ENCODE results near the gene COL4A6.

Gene COL4A6

DNA sequence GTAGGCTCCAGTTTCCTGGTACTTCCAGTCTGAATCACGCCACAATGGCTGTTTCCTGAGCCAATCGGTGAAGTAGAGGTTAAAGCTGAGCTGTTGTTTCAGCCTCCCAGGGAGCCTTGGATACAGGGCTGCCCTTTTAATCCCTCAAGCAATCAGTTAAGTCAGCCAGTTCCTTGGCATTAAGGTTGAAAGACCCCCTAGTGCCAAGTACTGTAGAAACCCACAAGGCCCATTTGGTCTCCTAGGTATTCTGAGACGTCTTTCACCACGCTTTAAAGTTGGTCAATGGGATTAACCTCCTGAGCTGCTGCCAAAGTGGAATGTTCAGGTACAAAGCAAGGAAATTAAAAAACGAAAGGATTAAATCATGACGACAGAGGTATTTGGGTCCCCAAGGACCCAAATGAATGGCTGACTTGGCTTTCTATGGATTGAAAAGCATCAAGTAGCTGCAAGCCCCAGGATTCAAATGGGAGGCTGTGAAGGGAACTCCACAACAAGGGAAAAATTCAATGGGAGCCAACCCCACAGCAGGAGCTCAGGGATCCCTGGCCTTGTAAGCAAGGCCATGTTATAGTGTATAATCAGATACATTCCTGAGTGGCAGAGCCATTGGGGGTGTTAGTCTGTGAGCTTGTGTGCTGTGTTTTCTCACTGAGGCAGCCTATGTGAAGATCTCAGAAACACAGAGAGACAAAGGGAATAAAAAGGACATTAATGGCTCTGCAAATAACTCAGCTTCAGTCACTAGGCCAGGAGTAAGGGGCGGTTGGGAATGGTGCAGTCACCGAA is 260.7 kb downstream of the COL4A6 start:
- ChIA-PET CTCF (interaction anchor here (0.6 kb wide), 1 partner anchor 39 kb away, joined by 3 read pairs; no protein-coding TSS in a partner anchor), POLR2A (no interaction called here)
- TF ChIP-seq ZNF777 (tag by site-specific recombination; IDR thresholded peaks at IDR 0.05; ENCODE audit: borderline replicate concordance) (no peak), HOXC10 (CRISPR knock-in tag; IDR thresholded peaks at IDR 0.05) (no peak), ZNF335 (tag by site-specific recombination; conservative IDR thresholded peaks at IDR 0.05) (no peak), ZNF768 (tag by site-specific recombination; IDR thresholded peaks at IDR 0.05) (no peak), ZNF558 (tag by site-specific recombination; IDR thresholded peaks at IDR 0.05) (no peak), ZNF549 (tag by site-specific recombination; IDR thresholded peaks at IDR 0.05) (no peak), ZNF624 (tag by site-specific recombination; IDR thresholded peaks at IDR 0.05) (no peak), ZNF394 (tag by site-specific recombination; IDR thresholded peaks at IDR 0.05; ENCODE audit: borderline replicate concordance) (no peak)
- TF ChIP-seq, protein P1, sequence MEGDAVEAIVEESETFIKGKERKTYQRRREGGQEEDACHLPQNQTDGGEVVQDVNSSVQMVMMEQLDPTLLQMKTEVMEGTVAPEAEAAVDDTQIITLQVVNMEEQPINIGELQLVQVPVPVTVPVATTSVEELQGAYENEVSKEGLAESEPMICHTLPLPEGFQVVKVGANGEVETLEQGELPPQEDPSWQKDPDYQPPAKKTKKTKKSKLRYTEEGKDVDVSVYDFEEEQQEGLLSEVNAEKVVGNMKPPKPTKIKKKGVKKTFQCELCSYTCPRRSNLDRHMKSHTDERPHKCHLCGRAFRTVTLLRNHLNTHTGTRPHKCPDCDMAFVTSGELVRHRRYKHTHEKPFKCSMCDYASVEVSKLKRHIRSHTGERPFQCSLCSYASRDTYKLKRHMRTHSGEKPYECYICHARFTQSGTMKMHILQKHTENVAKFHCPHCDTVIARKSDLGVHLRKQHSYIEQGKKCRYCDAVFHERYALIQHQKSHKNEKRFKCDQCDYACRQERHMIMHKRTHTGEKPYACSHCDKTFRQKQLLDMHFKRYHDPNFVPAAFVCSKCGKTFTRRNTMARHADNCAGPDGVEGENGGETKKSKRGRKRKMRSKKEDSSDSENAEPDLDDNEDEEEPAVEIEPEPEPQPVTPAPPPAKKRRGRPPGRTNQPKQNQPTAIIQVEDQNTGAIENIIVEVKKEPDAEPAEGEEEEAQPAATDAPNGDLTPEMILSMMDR (tag by site-specific recombination; IDR thresholded peaks at IDR 0.05), result no peak
- TF ChIP-seq, protein P2, sequence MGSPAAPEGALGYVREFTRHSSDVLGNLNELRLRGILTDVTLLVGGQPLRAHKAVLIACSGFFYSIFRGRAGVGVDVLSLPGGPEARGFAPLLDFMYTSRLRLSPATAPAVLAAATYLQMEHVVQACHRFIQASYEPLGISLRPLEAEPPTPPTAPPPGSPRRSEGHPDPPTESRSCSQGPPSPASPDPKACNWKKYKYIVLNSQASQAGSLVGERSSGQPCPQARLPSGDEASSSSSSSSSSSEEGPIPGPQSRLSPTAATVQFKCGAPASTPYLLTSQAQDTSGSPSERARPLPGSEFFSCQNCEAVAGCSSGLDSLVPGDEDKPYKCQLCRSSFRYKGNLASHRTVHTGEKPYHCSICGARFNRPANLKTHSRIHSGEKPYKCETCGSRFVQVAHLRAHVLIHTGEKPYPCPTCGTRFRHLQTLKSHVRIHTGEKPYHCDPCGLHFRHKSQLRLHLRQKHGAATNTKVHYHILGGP (tag by site-specific recombination; IDR thresholded peaks at IDR 0.05), result no peak
- Histone ChIP-seq H3K9me3 (ENCODE audit: control insufficient read depth, insufficient read depth, low read depth, low read length) (no peaks in the 10 kb centered on the region), H3K4me1 (ENCODE audit: control insufficient read depth, insufficient read depth, low read length) (no peaks in the 10 kb centered on the region), H3K36me3 (ENCODE audit: control insufficient read depth in 2 of 2, insufficient read depth in 1 of 2, low read length in 2 of 2) (no peaks in the 10 kb centered on the region), H3K4me3 (ENCODE audit: low read depth, low read length) (no peak overlapping the region), H3K27ac (ENCODE audit: extremely low read depth, low read depth, low read length) (no peak overlapping the region)

DNA sequence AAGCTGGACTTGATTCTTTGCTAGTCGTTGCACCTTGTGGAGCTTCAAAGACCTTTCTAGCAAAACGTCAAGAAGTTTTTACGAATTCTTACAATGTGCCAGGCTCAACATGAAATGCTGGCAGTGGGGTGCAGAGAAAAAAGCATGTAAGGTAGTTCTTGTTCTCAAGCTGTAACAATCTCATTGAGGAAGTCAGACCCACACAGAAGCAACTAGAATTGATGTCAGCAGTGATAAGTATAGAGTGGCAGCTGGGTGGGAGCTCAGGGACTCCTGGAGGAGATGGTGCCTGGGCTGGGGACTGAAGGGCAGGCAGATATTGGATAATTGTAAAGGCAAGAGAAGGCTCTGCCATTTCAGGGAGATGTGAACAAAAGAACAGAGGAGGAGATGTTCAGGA is 264.3 kb downstream of the COL4A6 start:
- CTCF ChIA-PET, result interaction anchor here (0.7 to 1.0 kb wide), 2 partner anchors 26 to 274 kb away, joined by 3 to 4 read pairs; no protein-coding TSS in a partner anchor
- Histone ChIP-seq H3K36me3 (ENCODE audit: control insufficient read depth in 2 of 2, insufficient read depth in 1 of 2, low read length in 2 of 2) (no peaks in the 10 kb centered on the region), H3K9me3 (ENCODE audit: control insufficient read depth, insufficient read depth, low read depth, low read length) (no peaks in the 10 kb centered on the region), H3K4me3 (ENCODE audit: low read depth, low read length) (no peak overlapping the region), H3K4me1 (ENCODE audit: control insufficient read depth, insufficient read depth, low read length) (no peaks in the 10 kb centered on the region), H3K27ac (ENCODE audit: extremely low read depth, low read depth, low read length) (no peak overlapping the region)
- TF ChIP-seq ZNF549 (tag by site-specific recombination; IDR thresholded peaks at IDR 0.05) (no peak), ZNF23 (tag by site-specific recombination; IDR thresholded peaks at IDR 0.05; ENCODE audit: borderline replicate concordance) (no peak), ZNF544 (tag by site-specific recombination; IDR thresholded peaks at IDR 0.05) (no peak), ZNF530 (tag by site-specific recombination; IDR thresholded peaks at IDR 0.05; ENCODE audit: low read depth) (no peak), EGR2 (tag by site-specific recombination; IDR thresholded peaks at IDR 0.05; ENCODE audit: low read depth) (no peak), ZFP37 (tag by site-specific recombination; IDR thresholded peaks at IDR 0.05) (no peak), ZNF37A (tag by site-specific recombination; IDR thresholded peaks at IDR 0.05) (no peak)
- TF ChIP-seq, protein P3, sequence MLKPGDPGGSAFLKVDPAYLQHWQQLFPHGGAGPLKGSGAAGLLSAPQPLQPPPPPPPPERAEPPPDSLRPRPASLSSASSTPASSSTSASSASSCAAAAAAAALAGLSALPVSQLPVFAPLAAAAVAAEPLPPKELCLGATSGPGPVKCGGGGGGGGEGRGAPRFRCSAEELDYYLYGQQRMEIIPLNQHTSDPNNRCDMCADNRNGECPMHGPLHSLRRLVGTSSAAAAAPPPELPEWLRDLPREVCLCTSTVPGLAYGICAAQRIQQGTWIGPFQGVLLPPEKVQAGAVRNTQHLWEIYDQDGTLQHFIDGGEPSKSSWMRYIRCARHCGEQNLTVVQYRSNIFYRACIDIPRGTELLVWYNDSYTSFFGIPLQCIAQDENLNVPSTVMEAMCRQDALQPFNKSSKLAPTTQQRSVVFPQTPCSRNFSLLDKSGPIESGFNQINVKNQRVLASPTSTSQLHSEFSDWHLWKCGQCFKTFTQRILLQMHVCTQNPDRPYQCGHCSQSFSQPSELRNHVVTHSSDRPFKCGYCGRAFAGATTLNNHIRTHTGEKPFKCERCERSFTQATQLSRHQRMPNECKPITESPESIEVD (tag by site-specific recombination; IDR thresholded peaks at IDR 0.05), result no peak
- POLR2A ChIA-PET, result no interaction called here
